Coronary artery (tissue), 2 donors: ENCODE data around the gene REXO2.

Source experiments
- DNase-seq: peaks from one replicate; pipeline ENCODE4 v3.0.0-alpha.2; 2017; ENCODE audit warnings: low spot score
- H3K27ac ChIP-seq, 2 donors: fragments of 200-600 bp; sonication (generic); one replicate each; pipeline ENCODE4 v1.5.1; 2016 to 2019
- H3K4me3 ChIP-seq: fragments of 200-600 bp; sonication (generic); 2 replicates; pipeline ENCODE4 v1.5.1; 2016; ENCODE audit warnings: mild to moderate bottlenecking, moderate library complexity
- TF ChIP-seq, protein P1 (sequence below): fragments of 200-600 bp; sonication (generic); IDR thresholded peaks from one replicate; pipeline ENCODE4 v1.5.1; 2019; ENCODE audit warnings: antibody characterized with exemption

The REXO2 gene

DNA sequence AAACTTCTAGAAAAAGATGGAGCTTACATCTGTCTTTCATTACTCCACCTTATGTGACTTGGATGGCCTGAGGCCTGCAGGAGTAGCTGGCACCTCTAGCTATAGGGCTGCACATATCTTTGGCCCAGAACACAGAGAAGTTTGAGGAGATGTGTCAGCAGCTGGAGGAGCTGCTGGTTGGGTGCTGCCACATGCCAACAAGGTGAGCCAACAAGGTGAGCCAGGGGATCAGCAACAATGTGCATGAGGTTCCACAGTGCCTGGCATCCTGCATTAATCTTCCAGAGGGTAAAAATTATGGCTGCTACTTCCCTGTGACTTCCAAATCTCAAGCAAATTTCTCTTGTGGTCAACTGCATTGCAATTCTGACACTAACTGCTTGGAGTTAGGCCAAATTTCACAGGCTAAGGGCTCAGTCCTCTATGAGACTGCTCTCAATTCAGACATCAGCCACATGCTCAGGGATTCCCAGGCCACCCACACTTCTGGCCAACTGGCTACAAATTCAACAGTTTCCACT is 22.8 kb upstream of the REXO2 start:
- Histone ChIP-seq H3K27ac (no peak overlapping the region), H3K4me3 (no peak overlapping the region)
- no peak for DNase-seq
- TF ChIP-seq, protein P1, sequence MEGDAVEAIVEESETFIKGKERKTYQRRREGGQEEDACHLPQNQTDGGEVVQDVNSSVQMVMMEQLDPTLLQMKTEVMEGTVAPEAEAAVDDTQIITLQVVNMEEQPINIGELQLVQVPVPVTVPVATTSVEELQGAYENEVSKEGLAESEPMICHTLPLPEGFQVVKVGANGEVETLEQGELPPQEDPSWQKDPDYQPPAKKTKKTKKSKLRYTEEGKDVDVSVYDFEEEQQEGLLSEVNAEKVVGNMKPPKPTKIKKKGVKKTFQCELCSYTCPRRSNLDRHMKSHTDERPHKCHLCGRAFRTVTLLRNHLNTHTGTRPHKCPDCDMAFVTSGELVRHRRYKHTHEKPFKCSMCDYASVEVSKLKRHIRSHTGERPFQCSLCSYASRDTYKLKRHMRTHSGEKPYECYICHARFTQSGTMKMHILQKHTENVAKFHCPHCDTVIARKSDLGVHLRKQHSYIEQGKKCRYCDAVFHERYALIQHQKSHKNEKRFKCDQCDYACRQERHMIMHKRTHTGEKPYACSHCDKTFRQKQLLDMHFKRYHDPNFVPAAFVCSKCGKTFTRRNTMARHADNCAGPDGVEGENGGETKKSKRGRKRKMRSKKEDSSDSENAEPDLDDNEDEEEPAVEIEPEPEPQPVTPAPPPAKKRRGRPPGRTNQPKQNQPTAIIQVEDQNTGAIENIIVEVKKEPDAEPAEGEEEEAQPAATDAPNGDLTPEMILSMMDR: no peak

DNA sequence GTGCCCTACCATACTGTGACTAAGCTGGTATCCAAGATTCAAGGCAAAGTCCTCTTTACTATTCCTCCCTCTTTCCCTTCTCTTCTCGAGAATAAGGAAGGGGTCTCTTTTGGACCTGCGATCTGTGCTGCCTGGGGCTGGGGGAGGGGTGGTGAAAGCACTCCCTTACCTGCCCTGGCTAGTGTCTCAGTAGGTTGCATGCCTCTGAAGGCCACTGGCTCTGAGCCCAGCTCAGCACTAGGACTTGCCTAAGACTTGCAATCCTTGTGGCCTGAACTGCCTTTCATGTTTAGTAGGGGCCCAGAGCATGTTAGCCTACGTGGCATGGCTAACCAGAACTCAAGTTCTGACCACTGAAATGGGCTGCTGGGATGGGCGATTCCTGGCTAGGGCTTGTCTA is 13.0 kb upstream of the REXO2 start:
- Histone ChIP-seq H3K4me3 (no peak overlapping the region), H3K27ac (no peak overlapping the region)
- DNase-seq: no peak
- TF ChIP-seq, protein P1: no peak

DNA sequence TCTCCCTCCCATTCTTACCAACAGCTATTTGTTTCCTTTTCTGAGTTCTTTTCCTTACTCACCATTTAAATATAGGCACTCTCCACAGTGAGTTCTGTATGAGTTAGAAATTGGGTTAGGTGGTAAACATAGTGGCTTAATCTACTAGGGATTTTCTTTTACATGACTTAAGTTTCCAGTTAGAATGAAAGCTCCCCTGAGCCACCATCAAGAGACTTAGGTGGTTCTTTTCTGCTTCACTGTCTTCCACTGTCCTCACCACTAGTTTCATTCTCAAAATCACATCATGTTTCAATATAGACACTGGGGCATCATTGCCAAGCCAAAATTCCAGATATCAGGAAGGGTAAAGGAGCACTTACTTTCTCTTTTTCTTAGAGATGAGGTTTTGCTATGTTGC is 9.0 kb upstream of the REXO2 start:
- Histone ChIP-seq H3K4me3 (no peak overlapping the region), H3K27ac (no peak overlapping the region)
- TF ChIP-seq, protein P1: no peak
- DNase-seq: no peak

DNA sequence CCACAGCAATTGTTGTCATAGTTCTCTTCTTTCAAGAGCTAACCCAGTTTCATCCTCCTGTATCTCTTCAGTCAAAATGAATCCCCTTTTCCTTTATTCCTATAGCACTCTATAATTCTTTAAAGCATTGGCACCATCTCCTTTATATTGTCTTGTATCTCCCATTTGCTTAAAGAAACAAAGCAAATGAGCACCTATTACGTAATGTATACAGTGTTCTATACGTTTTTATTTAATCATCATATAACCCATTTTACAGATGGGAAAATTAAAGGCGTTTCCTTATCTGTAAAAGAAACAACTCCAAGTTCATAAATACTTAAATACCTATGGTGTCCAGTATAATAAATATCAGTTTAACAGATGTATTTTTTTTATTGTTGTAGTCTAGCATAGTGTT is 6.4 kb upstream of the REXO2 start:
- no peak for DNase-seq
- TF ChIP-seq, protein P1: no peak
- Histone ChIP-seq H3K4me3 (no peak overlapping the region), H3K27ac (no peak overlapping the region)

DNA sequence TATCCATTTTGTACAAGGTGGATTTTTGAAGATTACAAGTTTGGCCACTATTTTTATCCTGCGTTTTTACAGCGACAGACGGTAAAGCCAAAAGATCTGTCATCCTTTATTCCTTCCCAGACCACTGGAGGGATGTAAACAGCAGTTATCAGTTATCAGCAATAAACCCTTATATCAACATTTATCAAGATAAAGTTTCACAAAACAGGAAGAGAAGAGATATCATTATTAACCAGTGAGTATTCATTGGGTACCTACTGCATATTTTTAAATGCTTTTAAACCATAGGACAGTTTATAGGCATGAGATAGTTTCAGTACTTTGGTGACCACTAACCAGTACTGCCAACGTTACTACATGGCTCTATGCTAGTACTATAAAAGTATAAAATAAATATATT is 5.9 kb upstream of the REXO2 start:
- DNase-seq: no peak
- TF ChIP-seq, protein P1: no peak
- H3K27ac ChIP-seq: no peak overlapping the region

DNA sequence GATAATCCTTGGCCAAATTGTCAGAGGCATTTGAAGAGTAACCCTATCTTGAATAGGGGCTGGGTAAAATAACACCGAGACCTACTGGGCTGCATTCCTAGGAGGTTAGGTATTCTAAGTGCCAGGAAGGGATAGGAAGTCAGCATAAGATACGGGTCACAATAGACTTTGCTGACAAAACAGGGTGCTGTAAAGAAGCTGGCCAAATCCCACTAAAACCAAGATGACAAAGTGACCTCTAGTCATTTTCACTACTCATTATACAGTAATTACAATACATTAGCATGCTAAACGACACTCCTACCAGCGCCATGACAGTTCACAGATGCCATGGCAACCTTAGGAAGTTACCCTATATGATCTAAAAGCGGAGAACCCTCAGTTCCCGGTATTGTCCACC is 964 bp upstream of the REXO2 start:
- TF ChIP-seq, protein P1: no peak
- Histone ChIP-seq H3K27ac (no peak overlapping the region), H3K4me3 (no peak overlapping the region)
- DNase-seq: no peak

More for the DNA sequence above, 5.9 kb upstream of the REXO2 start:
- no peak overlapping the region for H3K4me3 ChIP-seq

DNA sequence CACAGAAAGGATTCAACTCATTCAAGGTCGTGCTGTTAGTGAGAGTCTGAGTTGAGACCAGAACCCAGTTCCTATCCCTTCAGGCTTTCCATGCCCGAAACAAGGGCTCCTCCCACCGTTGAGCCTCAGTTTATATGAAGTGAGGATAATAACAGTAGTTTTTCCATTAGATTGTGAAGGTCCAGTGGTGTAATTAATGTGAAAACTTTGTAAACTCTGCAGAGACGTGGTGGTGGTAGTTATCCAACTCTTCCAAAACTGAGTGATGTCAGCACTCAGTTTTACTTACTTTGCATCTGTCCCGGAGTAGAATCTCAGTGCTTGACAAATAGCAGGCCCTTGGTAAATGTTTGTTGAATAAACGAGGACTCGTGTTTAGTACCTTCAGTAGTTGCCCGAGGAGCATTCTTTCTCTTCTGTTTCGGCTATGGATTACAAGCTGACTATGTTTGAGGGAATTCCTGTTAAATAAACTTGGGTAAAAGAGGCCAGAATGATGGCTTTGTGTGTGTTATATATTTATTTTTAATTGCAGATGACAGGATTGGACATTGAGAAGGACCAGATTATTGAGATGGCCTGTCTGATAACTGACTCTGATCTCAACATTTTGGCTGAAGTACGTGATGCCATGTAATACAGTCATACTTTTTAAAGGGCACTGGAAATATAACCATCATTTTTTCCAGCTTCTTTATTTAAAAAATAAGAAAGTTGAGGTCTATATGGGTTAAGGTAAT is 1.0 kb downstream of the REXO2 start:
- TF ChIP-seq, protein P1: no peak
- no peak for DNase-seq
- peak overlapping the region; percentile 77 to 88 for H3K27ac ChIP-seq
- peak overlapping the region; percentile 94 for H3K4me3 ChIP-seq
